ENCODE results near the gene ADGRA1. TPM values are rescaled to one million over a fixed set of nuclear protein-coding genes. Genes with fewer than 3 reads are reported as not detected.
"Not testable (repeated sequence)": the region's sequence is repeated elsewhere in the genome, so short reads cannot be mapped to it uniquely, and the experiment has no call there.

Gene ADGRA1
- total RNA-seq, 2 donors from 2014 or later: not detected

- H3K4me3 Mint-ChIP-seq: no peak overlapping the region
- H3K4me1 Mint-ChIP-seq: no peaks in the 10 kb centered on the region
- H3K27me3 Mint-ChIP-seq: peaks cover 5% of the 10 kb centered on the region
Observed at GRCh38 chr10:133102415-133103095, 14.8 kb downstream of the ADGRA1 start.

DNA sequence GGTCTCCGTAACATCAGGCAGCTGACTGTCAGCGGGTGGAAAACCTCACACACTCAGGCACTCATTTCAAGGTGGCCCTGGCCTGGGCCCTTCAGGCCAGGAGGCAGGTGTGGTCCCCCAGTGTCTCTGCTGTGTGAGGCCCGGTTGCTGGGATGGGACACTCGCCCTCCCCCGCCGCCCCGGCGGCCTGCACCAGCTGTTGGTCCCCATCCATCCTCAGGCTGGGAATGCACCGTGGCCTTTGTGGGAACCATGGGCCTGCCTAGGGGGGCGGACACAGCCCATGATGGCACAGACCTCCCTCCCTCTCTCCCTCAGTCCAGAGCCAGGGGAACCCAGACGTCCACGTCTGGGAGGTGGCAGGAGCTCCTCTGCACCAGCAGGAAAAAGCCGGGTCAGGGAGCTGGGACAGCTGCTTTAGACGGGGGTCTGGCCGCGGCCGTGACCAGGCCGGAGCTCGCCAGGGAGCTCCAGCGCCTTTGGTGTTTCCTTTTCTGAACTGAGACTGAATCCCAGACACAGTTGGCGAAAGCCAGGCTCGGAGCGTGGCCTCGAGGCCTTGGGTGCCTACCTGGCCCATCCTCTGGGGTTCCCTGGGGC, 15.7 kb downstream of the ADGRA1 start:
- Mint-ChIP-seq H3K27ac (no peak overlapping the region), H3K36me3 (ENCODE audit: low read depth) (no peaks in the 10 kb centered on the region), H3K27me3 (peaks cover 5% of the 10 kb centered on the region), H3K9me3 (peaks cover 11% of the 10 kb centered on the region), H3K4me3 (no peak overlapping the region), H3K4me1 (no peaks in the 10 kb centered on the region)
- no peak for ATAC-seq (replicated peaks)

More at GRCh38 chr10:133102415-133103095, 14.8 kb downstream of the ADGRA1 start:
- Mint-ChIP-seq H3K27ac (no peak overlapping the region), H3K9me3 (peaks cover 9% of the 10 kb centered on the region), H3K36me3 (ENCODE audit: low read depth) (no peaks in the 10 kb centered on the region)
- no peak for ATAC-seq (replicated peaks)

DNA sequence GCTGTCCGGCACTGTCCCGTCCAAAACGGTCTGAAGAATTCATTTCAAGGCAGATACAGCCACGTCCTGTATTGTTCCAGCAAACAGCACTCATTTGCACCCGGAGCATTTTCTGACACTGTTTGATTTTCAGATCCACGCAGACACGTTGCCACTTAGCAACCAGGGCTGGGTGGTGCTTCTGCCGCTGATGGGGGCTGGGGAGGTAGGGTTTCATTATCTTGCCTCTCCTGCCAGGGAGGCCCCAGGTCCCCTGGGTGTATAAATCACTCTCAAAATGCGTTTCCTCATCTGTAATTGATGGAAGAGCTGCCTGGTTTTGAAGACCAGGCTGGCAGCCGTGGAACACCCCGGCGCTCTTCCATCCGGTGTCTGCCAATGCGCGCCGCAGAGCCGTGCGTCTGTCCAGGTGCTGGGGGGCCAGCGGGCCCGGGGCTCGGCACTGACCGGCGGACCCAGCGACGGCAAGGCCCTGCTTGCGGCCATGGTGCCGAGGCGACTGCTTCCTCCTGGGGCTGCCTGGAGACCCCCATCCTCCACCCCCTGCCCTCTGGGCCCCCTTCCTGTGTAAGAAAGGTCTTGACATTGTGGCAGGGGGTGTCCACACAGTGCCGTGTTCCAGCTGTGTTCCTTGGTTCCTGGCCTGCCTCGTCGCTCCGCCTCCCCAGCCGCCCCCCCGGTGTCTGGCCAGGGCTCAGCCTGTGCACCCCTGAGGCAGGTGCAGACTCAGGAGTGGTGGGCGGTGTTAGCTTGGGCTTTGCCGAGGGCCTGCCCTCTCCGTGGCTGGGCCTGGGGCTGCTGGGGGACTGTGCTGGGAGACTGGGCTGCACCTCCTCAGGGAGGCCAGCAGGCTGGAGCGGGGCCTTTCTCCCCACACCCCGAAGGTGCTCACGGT, 16.6 kb downstream of the ADGRA1 start:
- no peak overlapping the region for H3K27ac Mint-ChIP-seq
- H3K4me1 Mint-ChIP-seq: no peaks in the 10 kb centered on the region
- H3K27me3 Mint-ChIP-seq: peaks cover 5% of the 10 kb centered on the region
- no peak for ATAC-seq (replicated peaks)
- no peaks in the 10 kb centered on the region for H3K36me3 Mint-ChIP-seq (ENCODE audit: low read depth)
- H3K4me3 Mint-ChIP-seq: no peak overlapping the region
- H3K9me3 Mint-ChIP-seq: peaks cover 11% of the 10 kb centered on the region

GRCh38 chr10:133104963-133105640, 17.4 kb downstream of the ADGRA1 start:
- Mint-ChIP-seq H3K27ac (no peak overlapping the region), H3K36me3 (ENCODE audit: low read depth) (no peaks in the 10 kb centered on the region), H3K9me3 (peaks cover 11% of the 10 kb centered on the region), H3K4me3 (no peak overlapping the region), H3K4me1 (no peaks in the 10 kb centered on the region), H3K27me3 (peaks cover 5% of the 10 kb centered on the region)
- no peak for ATAC-seq (replicated peaks)

DNA sequence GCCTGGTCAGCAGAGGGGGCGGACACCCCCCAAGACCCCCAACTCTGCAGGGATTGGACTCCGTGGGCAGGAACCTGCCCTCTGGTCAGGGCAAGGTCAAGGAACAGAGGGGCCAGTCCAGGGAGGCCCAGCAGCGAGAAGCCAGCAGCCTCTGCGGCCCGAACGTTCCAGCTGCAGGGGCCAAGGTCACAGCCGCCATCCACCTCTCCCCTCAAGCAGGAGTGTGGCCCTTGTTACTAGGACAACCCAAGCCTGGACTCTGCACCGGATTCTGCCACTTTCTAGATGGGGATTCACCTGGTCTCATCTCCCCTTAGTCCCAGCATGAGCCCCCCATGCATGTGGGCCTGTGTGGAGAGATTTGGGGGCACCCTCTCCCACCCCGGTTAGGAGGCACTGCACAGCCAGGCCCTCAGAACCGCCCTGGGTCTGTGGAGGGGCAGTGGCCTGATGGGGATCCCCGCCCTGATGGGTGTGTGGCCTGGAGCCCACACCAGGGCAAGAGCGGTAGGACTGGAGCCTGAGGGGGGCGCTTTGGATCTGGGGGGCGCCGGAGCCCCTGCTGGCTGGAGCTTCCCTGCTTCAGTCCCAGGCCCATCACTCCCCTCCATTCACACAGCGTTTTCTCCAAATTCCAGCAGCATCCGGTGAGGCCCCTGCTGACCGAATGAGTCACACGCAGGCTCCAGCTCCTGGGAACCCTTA, 18.1 kb downstream of the ADGRA1 start:
- Mint-ChIP-seq H3K4me3 (no peak overlapping the region), H3K36me3 (ENCODE audit: low read depth) (no peaks in the 10 kb centered on the region), H3K27me3 (peaks cover 8% of the 10 kb centered on the region), H3K4me1 (no peaks in the 10 kb centered on the region), H3K27ac (no peak overlapping the region), H3K9me3 (peaks cover 11% of the 10 kb centered on the region)
- no peak for ATAC-seq (replicated peaks)

GRCh38 chr10:133106516-133106915, 18.8 kb downstream of the ADGRA1 start:
- Mint-ChIP-seq H3K36me3 (ENCODE audit: low read depth) (no peaks in the 10 kb centered on the region), H3K27me3 (peaks cover 8% of the 10 kb centered on the region), H3K9me3 (peaks cover 11% of the 10 kb centered on the region), H3K27ac (no peak overlapping the region), H3K4me1 (no peaks in the 10 kb centered on the region), H3K4me3 (no peak overlapping the region)
- ATAC-seq (replicated peaks): no peak

- ATAC-seq (replicated peaks): no peak
- no peaks in the 10 kb centered on the region for H3K36me3 Mint-ChIP-seq (ENCODE audit: low read depth)
- H3K4me1 Mint-ChIP-seq: no peaks in the 10 kb centered on the region
- H3K9me3 Mint-ChIP-seq: peaks cover 11% of the 10 kb centered on the region
- H3K27me3 Mint-ChIP-seq: peaks cover 3% of the 10 kb centered on the region
- H3K4me3 Mint-ChIP-seq: no peak overlapping the region
- no peak overlapping the region for H3K27ac Mint-ChIP-seq
Observed at GRCh38 chr10:133107442-133107841, 19.7 kb downstream of the ADGRA1 start.

DNA sequence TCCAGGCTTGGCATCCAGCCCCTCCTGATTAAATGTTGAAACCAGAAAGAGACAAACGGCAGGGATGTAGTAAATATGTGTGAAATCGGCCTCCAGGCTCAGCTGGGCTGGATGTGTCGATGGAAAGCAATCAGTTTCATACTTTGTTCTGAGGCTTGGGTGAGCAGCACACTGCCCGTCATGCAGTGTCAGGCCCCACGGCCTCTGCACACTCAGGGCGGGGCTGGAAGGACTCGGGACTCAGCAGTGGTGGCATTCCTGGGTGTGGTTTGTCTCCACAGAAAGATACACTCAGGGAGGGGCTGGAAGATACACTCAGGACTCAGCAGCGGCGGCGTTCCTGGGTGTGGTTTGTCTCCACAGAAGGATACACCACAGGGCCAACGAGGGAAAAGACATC, 22.0 kb downstream of the ADGRA1 start:
- ATAC-seq (replicated peaks): no peak

DNA sequence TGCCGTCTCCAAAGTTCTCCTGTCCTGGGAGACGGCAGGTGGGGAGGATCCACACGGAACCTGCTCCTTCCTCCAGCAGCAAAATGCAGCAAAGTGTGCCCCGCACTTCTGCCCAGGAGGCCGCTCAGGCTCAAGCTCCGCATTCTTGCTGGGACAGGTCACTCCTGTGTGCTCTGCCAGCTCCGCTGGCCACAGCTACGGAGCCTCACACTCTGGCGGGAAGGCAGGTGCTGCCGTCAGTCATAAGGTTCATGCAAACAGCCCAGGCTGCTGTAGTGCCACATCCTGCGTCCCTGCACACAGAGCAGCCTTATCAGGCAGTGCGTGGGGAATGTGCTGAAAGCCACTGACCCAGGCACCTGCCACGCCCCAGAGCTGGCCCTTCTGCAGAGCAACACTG, 22.4 kb downstream of the ADGRA1 start:
- Mint-ChIP-seq H3K4me3 (no peak overlapping the region), H3K36me3 (ENCODE audit: low read depth) (no peaks in the 10 kb centered on the region), H3K27me3 (peaks cover 3% of the 10 kb centered on the region), H3K9me3 (peaks cover 11% of the 10 kb centered on the region), H3K4me1 (no peaks in the 10 kb centered on the region), H3K27ac (no peak overlapping the region)
- no peak for ATAC-seq (replicated peaks)

More for the DNA sequence above, 22.0 kb downstream of the ADGRA1 start:
- Mint-ChIP-seq H3K4me1 (no peaks in the 10 kb centered on the region), H3K27me3 (peaks cover 3% of the 10 kb centered on the region), H3K27ac (no peak overlapping the region), H3K9me3 (peaks cover 11% of the 10 kb centered on the region), H3K36me3 (ENCODE audit: low read depth) (no peaks in the 10 kb centered on the region), H3K4me3 (no peak overlapping the region)

GRCh38 chr10:133110609-133111275, 23.0 kb downstream of the ADGRA1 start:
- Mint-ChIP-seq H3K4me1 (no peaks in the 10 kb centered on the region), H3K36me3 (ENCODE audit: low read depth) (no peaks in the 10 kb centered on the region), H3K4me3 (no peak overlapping the region), H3K27me3 (peaks cover 3% of the 10 kb centered on the region), H3K27ac (no peak overlapping the region), H3K9me3 (peaks cover 11% of the 10 kb centered on the region)
- ATAC-seq (replicated peaks): no peak

GRCh38 chr10:133111640-133112039, 23.9 kb downstream of the ADGRA1 start:
- ATAC-seq (replicated peaks); H3K27ac Mint-ChIP-seq; H3K36me3 Mint-ChIP-seq (ENCODE audit: low read depth); H3K4me1 Mint-ChIP-seq; H3K4me3 Mint-ChIP-seq; H3K27me3 Mint-ChIP-seq: not testable (repeated sequence)
- H3K9me3 Mint-ChIP-seq: peaks cover 11% of the 10 kb centered on the region

DNA sequence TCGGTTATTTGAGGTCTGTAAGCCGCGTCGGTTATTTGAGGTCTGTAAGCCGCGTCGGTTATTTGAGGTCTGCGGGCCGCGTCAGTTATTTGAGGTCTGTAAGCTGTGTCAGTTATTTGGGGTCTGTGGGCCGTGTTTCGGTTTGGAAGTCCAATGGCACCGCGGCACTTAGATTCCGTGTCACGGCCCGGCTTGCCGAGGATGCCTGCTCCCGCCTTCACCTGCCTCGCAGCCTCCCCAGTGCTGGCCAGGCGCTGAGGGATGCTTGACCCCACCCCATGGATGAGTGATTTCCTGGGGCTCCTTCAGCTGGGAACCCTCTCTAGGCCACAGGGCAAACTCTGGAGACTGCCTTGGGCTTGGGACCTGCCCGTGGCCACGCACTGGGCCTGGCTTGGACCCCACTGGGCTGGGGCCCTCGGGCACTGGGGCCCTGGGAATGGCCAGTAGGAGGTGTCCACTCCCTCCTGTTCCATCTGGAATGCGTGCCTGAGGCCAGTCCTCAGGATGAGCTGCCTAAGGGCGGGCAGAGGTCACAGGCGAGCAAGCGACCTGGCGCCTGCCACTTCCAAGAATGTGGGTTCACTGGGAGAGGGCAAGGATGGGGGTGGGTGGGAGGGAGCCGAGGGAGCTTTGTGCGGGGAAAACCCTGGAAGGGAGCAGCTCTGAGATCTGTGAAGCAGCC, 25.6 kb downstream of the ADGRA1 start:
- peaks cover 3% of the 10 kb centered on the region for H3K27me3 Mint-ChIP-seq
- no peak overlapping the region for H3K4me3 Mint-ChIP-seq
- no peaks in the 10 kb centered on the region for H3K9me3 Mint-ChIP-seq
- H3K4me1 Mint-ChIP-seq: no peaks in the 10 kb centered on the region
- H3K36me3 Mint-ChIP-seq (ENCODE audit: low read depth): no peaks in the 10 kb centered on the region
- ATAC-seq (replicated peaks): no peak
- no peak overlapping the region for H3K27ac Mint-ChIP-seq

DNA sequence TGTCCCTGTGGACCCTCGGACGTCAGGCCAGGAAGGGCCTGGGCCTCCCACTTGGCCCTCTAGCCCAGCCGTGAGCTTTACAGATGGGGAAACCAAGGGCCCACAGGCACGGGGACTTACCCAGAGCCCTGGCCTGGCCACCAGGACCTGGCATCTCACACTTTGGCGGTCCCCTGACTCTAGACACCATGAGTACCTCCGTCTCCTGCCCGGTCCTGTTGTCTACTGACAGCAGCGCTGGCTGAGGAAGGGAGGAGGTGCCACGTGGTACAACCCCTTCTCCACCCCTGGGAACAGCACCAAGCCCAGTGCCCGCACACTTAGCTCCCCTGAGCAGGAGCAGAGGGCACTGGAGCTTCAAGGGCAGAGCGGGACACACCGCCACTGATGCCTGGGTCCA, 26.1 kb downstream of the ADGRA1 start:
- H3K4me1 Mint-ChIP-seq: no peaks in the 10 kb centered on the region
- H3K4me3 Mint-ChIP-seq: no peak overlapping the region
- no peak for ATAC-seq (replicated peaks)
- no peak overlapping the region for H3K27ac Mint-ChIP-seq
- H3K27me3 Mint-ChIP-seq: peaks cover 3% of the 10 kb centered on the region
- no peaks in the 10 kb centered on the region for H3K36me3 Mint-ChIP-seq (ENCODE audit: low read depth)
- peaks cover 3% of the 10 kb centered on the region for H3K9me3 Mint-ChIP-seq
